ENCODE results near the gene GOLGA6C.

DNA sequence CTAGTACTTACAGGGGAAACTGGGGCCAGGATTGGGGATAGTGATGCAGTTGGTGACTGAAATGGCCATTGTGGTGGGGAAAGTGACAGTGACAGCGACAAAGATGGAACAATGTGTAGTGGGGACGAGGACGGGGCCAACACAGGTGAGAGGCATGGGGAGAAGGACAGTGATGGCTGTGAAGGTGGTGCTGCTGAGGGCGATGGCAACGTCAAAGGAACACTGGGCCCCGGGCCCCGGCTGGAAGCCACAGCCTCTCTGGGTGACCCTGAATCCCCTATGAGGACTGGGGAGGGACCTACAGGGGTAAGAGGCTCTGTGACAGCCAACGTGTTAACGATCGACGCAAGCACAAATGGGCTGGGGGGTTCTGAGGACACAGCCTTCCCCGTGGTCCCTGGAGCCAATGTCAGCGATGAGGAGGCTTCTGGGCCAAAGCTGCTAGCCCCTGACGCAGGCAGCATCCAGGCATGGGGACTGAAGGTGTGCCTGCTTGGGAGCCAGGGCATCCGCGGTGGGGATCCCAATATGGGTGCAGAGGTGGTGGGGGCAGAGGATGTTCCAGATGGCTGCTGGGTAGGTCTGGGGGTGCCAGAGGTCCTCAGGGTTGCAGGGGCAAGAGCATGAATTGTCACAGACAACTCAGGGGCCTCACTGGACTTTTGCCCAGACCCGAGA is 25.2 kb upstream of the GOLGA6C start:
- TF ChIP-seq, protein P1, sequence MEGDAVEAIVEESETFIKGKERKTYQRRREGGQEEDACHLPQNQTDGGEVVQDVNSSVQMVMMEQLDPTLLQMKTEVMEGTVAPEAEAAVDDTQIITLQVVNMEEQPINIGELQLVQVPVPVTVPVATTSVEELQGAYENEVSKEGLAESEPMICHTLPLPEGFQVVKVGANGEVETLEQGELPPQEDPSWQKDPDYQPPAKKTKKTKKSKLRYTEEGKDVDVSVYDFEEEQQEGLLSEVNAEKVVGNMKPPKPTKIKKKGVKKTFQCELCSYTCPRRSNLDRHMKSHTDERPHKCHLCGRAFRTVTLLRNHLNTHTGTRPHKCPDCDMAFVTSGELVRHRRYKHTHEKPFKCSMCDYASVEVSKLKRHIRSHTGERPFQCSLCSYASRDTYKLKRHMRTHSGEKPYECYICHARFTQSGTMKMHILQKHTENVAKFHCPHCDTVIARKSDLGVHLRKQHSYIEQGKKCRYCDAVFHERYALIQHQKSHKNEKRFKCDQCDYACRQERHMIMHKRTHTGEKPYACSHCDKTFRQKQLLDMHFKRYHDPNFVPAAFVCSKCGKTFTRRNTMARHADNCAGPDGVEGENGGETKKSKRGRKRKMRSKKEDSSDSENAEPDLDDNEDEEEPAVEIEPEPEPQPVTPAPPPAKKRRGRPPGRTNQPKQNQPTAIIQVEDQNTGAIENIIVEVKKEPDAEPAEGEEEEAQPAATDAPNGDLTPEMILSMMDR (IDR thresholded peaks at IDR 0.05) = no peak
- no peak for TF ChIP-seq POLR2A (IDR thresholded peaks at IDR 0.05)

All from breast epithelium (tissue), 3 donors.